HG03565 (cell line): ENCODE results near the gene RPEL1.

Source experiments
- ATAC-seq: cut with Tn5 transposase; IDR thresholded peaks from one replicate; pipeline ENCODE4 v1.9.1; 2021; ENCODE audit warnings: mild to moderate bottlenecking, moderate library complexity; ENCODE audit not compliant: unreplicated experiment

Gene RPEL1

DNA sequence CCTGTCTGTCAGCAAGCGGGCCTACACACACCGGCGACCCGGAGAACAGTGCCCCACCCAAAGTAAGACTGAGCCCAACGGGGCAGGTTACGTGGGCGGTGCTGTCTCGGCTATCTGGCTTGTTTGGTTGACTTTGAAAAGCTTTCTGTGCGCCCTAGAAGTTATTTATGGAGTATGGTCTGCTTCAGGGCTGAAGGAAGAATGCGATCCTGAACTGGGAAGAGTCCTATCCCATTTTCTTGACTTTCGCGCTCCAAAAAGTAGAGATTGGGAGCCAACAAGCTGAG is 32.8 kb downstream of the RPEL1 start:
- ATAC-seq: no peak

DNA sequence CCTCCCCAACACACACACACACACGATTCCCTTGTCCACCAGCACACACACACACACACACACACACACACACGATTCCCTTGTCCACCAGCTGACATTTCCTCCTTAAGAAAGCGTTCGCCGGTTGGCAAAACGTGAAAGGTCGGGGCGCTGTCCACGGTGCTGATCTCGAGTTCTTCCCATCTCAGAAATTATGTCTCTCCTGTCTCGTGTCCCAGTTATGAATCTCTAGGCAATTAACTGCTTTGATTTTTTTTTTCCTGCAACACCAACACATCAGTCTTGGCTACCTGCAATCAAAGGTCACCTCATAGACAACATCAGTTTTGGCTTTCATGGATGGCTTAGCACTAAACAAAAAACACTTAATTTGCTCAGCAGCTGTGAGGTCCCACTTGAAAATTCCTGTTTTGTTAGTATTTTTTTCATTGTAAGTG is 33.2 kb downstream of the RPEL1 start:
- no peak for ATAC-seq

DNA sequence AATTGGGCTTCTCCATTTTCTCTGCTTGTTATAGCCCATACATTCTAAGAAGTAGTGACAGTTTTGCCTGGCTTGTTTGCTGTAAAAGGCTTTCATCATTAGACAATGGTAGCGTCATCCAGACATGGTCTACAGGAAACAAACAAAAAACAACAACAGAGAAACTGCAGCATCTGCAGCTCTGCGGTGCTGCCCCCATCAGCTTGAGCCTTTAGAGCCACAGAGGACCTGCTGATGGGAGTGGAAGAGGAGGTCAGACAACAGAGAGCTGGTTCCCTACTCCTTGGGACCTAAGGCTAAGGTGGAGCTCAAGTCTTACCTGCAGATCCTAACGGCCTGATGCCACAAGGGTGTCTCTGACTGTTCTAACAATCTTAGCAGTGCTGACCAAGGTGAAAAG is 34.3 kb downstream of the RPEL1 start:
- no peak for ATAC-seq

DNA sequence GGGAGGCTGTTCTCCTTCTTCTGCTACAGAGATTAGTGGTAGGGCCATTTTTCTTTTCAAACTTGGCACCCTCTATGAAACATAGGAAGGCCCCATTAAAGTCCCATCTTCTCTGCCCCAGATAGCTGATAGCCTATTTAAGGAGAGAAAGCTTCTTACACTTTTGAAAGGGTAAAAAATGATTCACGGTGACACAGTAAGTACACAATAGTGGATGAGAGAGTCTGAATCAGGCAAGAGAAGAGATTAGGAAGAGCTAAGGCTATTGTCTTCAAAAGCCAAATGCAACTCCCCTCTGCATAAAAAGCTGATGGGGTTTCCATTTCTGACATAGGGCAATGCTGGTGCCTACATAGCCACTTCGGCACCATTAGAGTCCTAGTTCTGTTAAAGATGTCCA is 34.8 kb downstream of the RPEL1 start:
- ATAC-seq: no peak

DNA sequence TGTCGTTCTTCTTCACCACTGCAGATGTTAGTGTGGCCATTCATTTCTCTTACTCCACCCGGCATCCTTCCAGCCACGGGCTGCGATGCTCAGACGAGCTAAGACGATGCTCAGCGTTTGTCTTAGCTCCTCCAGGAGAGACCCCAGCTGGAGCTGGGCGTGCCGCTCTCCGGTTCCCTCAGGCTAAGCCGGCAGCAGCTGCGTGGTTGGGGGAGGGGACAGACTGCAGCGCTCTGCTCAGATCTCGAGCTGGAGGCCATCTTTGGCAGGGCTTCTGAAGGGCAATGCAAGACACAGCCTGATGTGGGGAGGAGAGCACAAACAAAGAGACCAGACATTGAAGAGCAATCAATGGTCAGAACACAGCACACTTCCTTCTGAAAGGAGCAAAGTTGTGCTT is 36.1 kb downstream of the RPEL1 start:
- no peak for ATAC-seq

DNA sequence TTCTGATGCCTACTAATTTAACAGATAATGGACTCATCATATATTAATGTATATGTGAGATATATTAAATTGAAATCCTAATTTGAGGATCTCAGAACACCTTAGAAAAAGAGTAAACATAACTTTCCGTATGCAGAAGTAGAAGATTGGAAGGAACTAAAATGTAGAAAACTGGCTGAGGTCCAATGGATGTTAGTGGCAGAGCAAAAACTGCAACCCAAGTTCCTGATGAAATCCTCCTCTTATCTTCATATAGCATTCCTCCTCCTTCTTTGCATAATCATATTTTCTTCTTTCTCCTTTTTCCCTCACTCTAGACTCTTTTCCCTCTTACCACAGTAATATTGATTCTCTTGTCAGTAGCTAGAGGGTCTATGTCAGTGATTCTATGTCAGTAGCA is 37.3 kb downstream of the RPEL1 start:
- ATAC-seq: no peak

DNA sequence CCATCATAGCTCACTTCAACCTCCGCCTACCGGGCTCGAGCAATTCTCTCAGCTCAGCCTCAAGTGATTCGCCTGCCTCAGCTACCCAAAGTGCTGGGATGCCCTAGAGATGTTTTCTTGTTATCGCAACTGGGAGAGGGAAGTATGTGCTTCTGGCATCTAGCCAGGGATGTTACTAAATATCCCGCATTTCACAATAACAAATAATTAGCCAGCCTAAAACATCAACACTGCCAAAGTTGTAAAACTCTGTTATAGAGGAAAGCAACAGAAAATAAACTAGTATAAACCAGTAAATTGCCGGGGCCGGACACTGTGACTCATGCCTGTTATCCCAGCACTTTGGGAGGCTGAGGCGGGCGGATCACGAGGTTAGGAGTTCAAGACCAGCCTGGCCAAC is 38.5 kb downstream of the RPEL1 start:
- ATAC-seq: no peak

DNA sequence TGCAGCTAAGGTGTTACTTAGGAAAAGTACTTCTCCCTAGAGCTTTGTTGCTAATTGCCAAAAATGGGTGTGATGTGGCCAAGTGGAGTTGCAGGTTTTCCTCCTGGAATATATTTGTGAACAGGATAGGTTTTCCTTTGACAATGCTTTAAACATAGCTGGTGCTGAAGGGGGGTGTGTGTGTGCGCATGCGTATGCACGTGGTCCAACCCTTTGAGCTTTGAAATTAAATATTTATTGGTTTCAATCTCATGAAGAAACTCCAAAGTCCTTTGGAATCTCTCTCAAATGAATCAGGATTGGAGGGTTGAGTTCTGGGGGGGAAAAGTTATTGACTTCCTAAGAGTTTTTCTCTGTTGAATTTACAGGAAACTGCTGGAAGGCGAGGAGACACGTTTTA is 42.3 kb downstream of the RPEL1 start:
- no peak for ATAC-seq

DNA sequence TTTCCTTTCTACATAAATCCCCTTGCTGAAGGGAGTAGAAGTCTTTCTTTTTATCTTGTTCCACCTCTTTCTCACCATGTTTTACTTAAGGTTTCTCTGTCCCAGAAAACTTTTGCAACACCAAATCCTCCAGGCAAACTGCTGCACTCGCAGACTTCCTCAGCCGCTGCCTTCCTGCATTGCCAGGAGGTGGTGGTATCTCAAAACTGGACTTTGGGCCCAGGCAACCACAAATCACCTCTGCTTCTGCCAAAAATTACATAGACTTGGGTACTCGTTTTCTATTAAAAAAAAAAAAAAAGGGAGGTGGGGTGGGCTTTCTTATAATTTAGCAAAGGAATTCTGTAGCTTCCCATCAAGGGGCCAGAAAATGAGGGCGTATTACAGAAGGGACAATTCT is 45.9 kb downstream of the RPEL1 start:
- no peak for ATAC-seq

DNA sequence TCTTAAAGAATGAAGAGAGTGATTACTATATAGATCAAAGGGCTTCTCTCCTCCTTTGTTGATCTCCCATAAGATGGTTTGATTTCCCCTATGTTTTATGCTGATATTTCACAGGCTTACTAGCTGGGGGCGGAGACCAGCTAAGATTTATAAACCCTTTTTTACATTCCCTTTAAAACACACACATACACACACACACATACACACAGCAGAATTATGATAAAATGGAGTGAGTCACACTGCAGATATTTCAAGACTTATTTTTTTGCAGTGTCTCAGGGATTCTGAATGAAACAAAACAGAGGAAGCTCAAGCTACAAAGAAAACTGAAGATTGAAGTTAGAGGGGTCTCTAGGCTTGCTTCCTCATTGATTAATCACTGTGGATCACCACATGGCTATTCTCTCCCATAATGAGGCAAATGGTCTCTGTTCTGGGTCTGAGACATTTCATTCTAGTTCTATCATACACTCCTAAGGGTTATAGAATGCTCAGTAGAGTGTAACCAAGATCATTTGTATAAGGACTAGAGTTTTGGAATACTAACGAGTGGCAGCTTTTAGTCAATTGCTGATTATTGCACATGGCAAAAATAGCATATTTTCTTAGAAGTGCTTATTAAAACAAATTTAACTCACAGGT is 49.8 kb downstream of the RPEL1 start:
- no peak for ATAC-seq
